Spinal cord (tissue), 10 donors: Measurements from ENCODE around the gene TRERF1. TPM values are rescaled to one million over a fixed set of nuclear protein-coding genes. Genes with fewer than 3 reads are reported as not detected.

Source experiments
- DNase-seq, 6 donors: peaks; one replicate each; pipeline versions ENCODE4 v3.0.0 to v3.0.0-alpha.2; 2013 to 2015; ENCODE audit warnings: low spot score in 6 of 6, low read depth in 4 of 6
- H3K27ac ChIP-seq: one replicate; pipeline ENCODE4 v1.5.1; 2013; ENCODE audit warnings: low read depth, low read length, control low read depth
- H3K27me3 ChIP-seq: one replicate; pipeline ENCODE4 v1.6.1; 2013; ENCODE audit warnings: low read length; ENCODE audit not compliant: control insufficient read depth, insufficient read depth
- H3K36me3 ChIP-seq: one replicate; pipeline ENCODE4 v1.6.1; 2013; ENCODE audit warnings: low read length; ENCODE audit not compliant: control insufficient read depth, insufficient read depth
- H3K4me1 ChIP-seq: one replicate; pipeline ENCODE4 v1.6.1; 2013; ENCODE audit warnings: low read length; ENCODE audit not compliant: control insufficient read depth, insufficient read depth
- H3K4me3 ChIP-seq: one replicate; pipeline ENCODE4 v1.5.1; 2013; ENCODE audit warnings: low read depth, low read length, control low read depth
- H3K9me3 ChIP-seq: one replicate; pipeline ENCODE4 v1.6.1; 2013; ENCODE audit warnings: low read length; ENCODE audit not compliant: control insufficient read depth, insufficient read depth
- WGBS: methylation state at CpG from one replicate; pipeline ENCODE4 v1.1.5; 2013; ENCODE audit warnings: missing lambda C conversion rate; ENCODE audit not compliant: insufficient coverage; 5-methylcytosine and 5-hydroxymethylcytosine counted together
- long read RNA-seq, 4 donors: transcript quantifications; one replicate each; lab custom pipeline, GENCODE V29; 2026
- polyA plus RNA-seq, 2 donors: library from polyadenylated mRNA; unstranded; fragments of 120-200 nt; gene quantifications; one replicate each; pipeline ENCODE4 v1.2.1, GENCODE V29; 2013; ENCODE audit not compliant: insufficient read length in 2 of 2
- total RNA-seq, 2 donors: library from RNA; depleted of rRNA in 1 of 2; stranded (reverse); fragments of 120-200 nt in 1 of 2; fragments of >200 nt in 1 of 2; gene quantifications; one replicate each; pipeline versions ENCODE4 v1.2.3 to v1.2.4, GENCODE V29; 2013 to 2014
- donor health status: healthy.

Gene TRERF1, protein sequence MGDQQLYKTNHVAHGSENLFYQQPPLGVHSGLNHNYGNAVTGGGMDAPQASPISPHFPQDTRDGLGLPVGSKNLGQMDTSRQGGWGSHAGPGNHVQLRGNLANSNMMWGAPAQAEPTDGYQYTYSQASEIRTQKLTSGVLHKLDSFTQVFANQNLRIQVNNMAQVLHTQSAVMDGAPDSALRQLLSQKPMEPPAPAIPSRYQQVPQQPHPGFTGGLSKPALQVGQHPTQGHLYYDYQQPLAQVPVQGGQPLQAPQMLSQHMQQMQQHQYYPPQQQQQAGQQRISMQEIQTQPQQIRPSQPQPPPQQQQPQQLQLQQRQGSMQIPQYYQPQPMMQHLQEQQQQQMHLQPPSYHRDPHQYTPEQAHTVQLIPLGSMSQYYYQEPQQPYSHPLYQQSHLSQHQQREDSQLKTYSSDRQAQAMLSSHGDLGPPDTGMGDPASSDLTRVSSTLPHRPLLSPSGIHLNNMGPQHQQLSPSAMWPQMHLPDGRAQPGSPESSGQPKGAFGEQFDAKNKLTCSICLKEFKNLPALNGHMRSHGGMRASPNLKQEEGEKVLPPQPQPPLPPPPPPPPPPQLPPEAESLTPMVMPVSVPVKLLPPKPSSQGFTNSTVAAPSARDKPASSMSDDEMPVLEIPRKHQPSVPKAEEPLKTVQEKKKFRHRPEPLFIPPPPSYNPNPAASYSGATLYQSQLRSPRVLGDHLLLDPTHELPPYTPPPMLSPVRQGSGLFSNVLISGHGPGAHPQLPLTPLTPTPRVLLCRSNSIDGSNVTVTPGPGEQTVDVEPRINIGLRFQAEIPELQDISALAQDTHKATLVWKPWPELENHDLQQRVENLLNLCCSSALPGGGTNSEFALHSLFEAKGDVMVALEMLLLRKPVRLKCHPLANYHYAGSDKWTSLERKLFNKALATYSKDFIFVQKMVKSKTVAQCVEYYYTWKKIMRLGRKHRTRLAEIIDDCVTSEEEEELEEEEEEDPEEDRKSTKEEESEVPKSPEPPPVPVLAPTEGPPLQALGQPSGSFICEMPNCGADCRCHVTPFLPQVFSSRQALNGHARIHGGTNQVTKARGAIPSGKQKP (N-terminal part only)
- 1 to 10 TPM; 4.8 to 6.0 TPM for total RNA-seq
- 1 to 10 TPM; 8.9 to 9.4 TPM for polyA plus RNA-seq
- long read RNA-seq, donor 1, result 0 reads
- long read RNA-seq, donor 2, result 0 reads
- long read RNA-seq, donor 3, result 0 reads
- long read RNA-seq, donor 4, result 0 reads

- Histone ChIP-seq H3K36me3 (no peaks in the 10 kb centered on the region), H3K27me3 (no peaks in the 10 kb centered on the region), H3K27ac (peak within 1 kb of the TSS; percentile 96), H3K9me3 (no peaks in the 10 kb centered on the region), H3K4me3 (peak within 1 kb of the TSS; percentile 91), H3K4me1 (peaks cover 27% of the 10 kb centered on the region)
- peak in 3 of 6 donors; percentile 62 to 95 (median 88) for DNase-seq
- under 1% methylated on average over 27 of the region's 36 CpGs for WGBS
These were observed at the start of gene TRERF1 for GRCh38 chr6:42451333-42452170. TRERF1 (minus strand) TSS chr6:42451926; CDS start chr6:42269590, 182,336 bp downstream.

GRCh38 chr6:42498473-42499128, 46.9 kb upstream of the TRERF1 start:
- WGBS, result 48% methylated on average over 4 of the region's 7 CpGs
- peaks cover 3% of the 10 kb centered on the region for H3K9me3 ChIP-seq
- no peaks in the 10 kb centered on the region for H3K4me1 ChIP-seq
- no peaks in the 10 kb centered on the region for H3K36me3 ChIP-seq
- no peak overlapping the region for H3K27ac ChIP-seq
- H3K27me3 ChIP-seq, result no peaks in the 10 kb centered on the region
- DNase-seq, result no peak
- H3K4me3 ChIP-seq, result no peak overlapping the region

GRCh38 chr6:42493914-42494539, 42.3 kb upstream of the TRERF1 start:
- H3K27me3 ChIP-seq, result no peaks in the 10 kb centered on the region
- no peak overlapping the region for H3K27ac ChIP-seq
- no peaks in the 10 kb centered on the region for H3K36me3 ChIP-seq
- no peak for DNase-seq
- H3K4me1 ChIP-seq, result no peaks in the 10 kb centered on the region
- WGBS, result 100% methylated on average over 2 of the region's 14 CpGs
- H3K4me3 ChIP-seq, result no peak overlapping the region
- H3K9me3 ChIP-seq, result peaks cover 3% of the 10 kb centered on the region

DNA sequence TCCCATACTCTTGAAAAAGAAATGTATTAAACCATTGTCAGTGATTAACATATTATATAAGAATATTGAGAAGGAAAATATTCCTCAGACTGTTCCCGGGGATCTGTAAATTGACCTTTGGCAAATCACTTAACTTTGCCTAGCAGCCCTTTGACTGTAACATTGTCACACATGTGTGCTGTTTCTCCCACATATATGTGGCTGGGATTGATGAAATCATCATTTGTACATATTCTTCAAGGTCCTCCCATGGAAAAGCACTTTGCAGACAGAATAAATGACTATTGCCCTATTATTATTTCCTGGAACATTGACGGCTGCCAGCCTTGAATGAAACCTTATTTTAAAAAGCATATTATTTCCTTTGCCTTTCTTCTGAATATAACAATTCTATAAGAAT, 36.4 kb upstream of the TRERF1 start:
- DNase-seq, result no peak
- no peaks in the 10 kb centered on the region for H3K4me1 ChIP-seq
- no peak overlapping the region for H3K27ac ChIP-seq
- WGBS, result no CpG with 5 or more reads among the region's 2 CpGs
- H3K36me3 ChIP-seq, result no peaks in the 10 kb centered on the region
- no peak overlapping the region for H3K4me3 ChIP-seq
- no peaks in the 10 kb centered on the region for H3K27me3 ChIP-seq
- no peaks in the 10 kb centered on the region for H3K9me3 ChIP-seq

GRCh38 chr6:42484261-42484660, 32.5 kb upstream of the TRERF1 start:
- DNase-seq, result no peak
- no CpG with 5 or more reads among the region's 1 CpG for WGBS
- no peaks in the 10 kb centered on the region for H3K36me3 ChIP-seq
- no peaks in the 10 kb centered on the region for H3K27me3 ChIP-seq
- H3K4me1 ChIP-seq, result no peaks in the 10 kb centered on the region
- no peaks in the 10 kb centered on the region for H3K9me3 ChIP-seq
- no peak overlapping the region for H3K27ac ChIP-seq
- no peak overlapping the region for H3K4me3 ChIP-seq

DNA sequence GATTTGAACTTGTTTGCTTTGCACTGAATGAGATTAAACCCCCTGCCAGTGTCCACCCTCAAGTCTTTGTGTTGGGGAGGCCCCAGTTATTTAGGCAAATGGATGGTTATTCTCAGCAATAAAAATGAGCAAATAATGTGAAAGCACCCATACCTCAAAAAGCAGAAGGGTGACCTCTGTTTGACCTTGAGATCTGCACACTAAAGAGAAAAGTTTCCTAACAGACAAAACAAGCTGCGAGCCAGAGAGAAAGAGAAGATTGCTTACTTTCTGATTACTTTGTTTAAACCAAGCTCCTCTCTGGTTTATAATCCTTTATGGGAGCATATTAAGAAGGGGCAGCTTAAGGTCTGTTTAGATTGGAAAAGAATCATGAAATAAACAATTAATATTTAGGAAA, 30.4 kb upstream of the TRERF1 start:
- no peak overlapping the region for H3K4me3 ChIP-seq
- H3K27ac ChIP-seq, result no peak overlapping the region
- no peaks in the 10 kb centered on the region for H3K36me3 ChIP-seq
- WGBS, result no CpG with 5 or more reads among the region's 1 CpG
- H3K4me1 ChIP-seq, result no peaks in the 10 kb centered on the region
- no peaks in the 10 kb centered on the region for H3K27me3 ChIP-seq
- H3K9me3 ChIP-seq, result no peaks in the 10 kb centered on the region
- peak in 2 of 6 donors; percentile 2 to 19 for DNase-seq

- H3K4me3 ChIP-seq, result no peak overlapping the region
- H3K27me3 ChIP-seq, result no peaks in the 10 kb centered on the region
- no peak overlapping the region for H3K27ac ChIP-seq
- no peaks in the 10 kb centered on the region for H3K36me3 ChIP-seq
- no peaks in the 10 kb centered on the region for H3K9me3 ChIP-seq
- H3K4me1 ChIP-seq, result no peaks in the 10 kb centered on the region
- no peak for DNase-seq
- WGBS, result 100% methylated on average over 1 of the region's 3 CpGs
These were observed 20.0 kb upstream of the TRERF1 start for GRCh38 chr6:42471714-42472113.

DNA sequence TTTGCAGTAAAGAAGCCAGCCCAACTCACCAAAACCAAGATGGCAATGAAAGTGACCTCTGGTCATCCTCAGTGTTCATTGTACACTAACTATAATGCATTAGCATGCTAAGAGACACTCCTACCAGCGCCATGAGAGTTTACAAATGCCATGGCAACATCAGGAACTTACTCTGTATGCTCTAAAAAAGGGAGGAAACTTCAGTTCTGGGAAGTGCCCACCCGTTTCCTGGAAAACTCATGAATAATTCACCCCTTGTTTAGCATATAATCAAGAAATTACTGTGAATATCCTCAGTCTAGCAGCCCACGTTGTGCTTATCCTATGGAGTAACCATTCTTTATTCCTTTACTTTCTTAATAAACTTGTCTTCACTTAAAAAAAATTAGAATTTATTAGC, 19.4 kb upstream of the TRERF1 start:
- no peaks in the 10 kb centered on the region for H3K4me1 ChIP-seq
- H3K9me3 ChIP-seq, result no peaks in the 10 kb centered on the region
- no peak overlapping the region for H3K4me3 ChIP-seq
- peak in 1 of 6 donors; percentile 16 for DNase-seq
- H3K36me3 ChIP-seq, result no peaks in the 10 kb centered on the region
- H3K27ac ChIP-seq, result no peak overlapping the region
- WGBS, result 20% methylated on average over 1 of the region's 3 CpGs
- H3K27me3 ChIP-seq, result no peaks in the 10 kb centered on the region
